RWPE2 (cell line): ENCODE results near the gene OR2J2.
"Not testable (repeated sequence)": the region's sequence is repeated elsewhere in the genome, so short reads cannot be mapped to it uniquely, and the experiment has no call there.

Experiments
- ATAC-seq: fragments of 200-7000 bp; cut with Tn5 transposase; 3 replicates; pipeline ENCODE4 v1.9.1; 2021; ENCODE audit warnings: low read depth
- DNase-seq: peaks from one replicate; pipeline ENCODE4 v3.0.0-alpha.2; 2020; ENCODE audit warnings: low spot score
- H3K27ac ChIP-seq: fragments of 450-650 bp; 2 replicates; pipeline ENCODE4 v1.5.1; 2017; ENCODE audit warnings: mild to moderate bottlenecking; ENCODE audit not compliant: poor library complexity, severe bottlenecking
- H3K27me3 ChIP-seq: fragments of 250-450 bp; sonication (Bioruptor Pico); 2 replicates; pipeline ENCODE4 v1.5.1; 2021; ENCODE audit warnings: mild to moderate bottlenecking, moderate library complexity; ENCODE audit not compliant: insufficient read depth, poor library complexity, severe bottlenecking
- H3K36me3 ChIP-seq: fragments of 250-450 bp; sonication (Bioruptor Pico); 2 replicates; pipeline ENCODE4 v1.5.1; 2020; ENCODE audit warnings: low read depth, mild to moderate bottlenecking, moderate library complexity
- H3K4me1 ChIP-seq: fragments of 250-450 bp; sonication (Bioruptor Pico); 2 replicates; pipeline ENCODE4 v1.5.1; 2021; ENCODE audit warnings: mild to moderate bottlenecking, moderate library complexity; ENCODE audit not compliant: insufficient read depth, poor library complexity, severe bottlenecking
- H3K4me3 ChIP-seq: fragments of 250-450 bp; sonication (Bioruptor Pico); 2 replicates; pipeline ENCODE4 v1.5.1; 2021; ENCODE audit warnings: mild to moderate bottlenecking, moderate library complexity; ENCODE audit not compliant: severe bottlenecking
- H3K9me3 ChIP-seq: fragments of 250-450 bp; sonication (Bioruptor Pico); 2 replicates; pipeline ENCODE4 v1.5.1; 2021; ENCODE audit warnings: mild to moderate bottlenecking, moderate library complexity; ENCODE audit not compliant: severe bottlenecking
- TF ChIP-seq, protein P1 (sequence below): fragments of 450-650 bp; IDR thresholded peaks from one replicate; pipeline ENCODE4 v1.5.1; 2017; ENCODE audit warnings: mild to moderate bottlenecking, moderate library complexity; ENCODE audit not compliant: poor library complexity, severe bottlenecking

OR2J2 gene

DNA sequence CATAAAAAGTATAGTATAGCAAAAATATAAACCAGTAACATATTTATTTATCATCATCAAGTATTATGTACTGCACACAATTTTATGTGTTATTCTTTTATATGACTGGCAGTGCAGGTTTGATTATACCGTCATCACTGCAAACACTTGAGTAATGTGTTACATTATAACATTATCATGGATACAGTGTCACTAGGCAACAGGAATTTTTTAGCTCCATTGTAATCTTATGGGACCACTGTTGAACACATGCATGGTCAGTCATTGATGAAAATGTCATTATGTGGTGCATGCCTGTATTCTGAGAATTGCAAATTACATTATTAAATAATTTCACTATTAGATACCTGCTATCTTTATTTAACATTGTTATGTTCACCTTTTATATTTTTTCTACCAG, 29.1 kb upstream of the OR2J2 start:
- H3K4me1 ChIP-seq, result no peaks in the 10 kb centered on the region
- H3K27ac ChIP-seq, result no peak overlapping the region
- ATAC-seq (no peak), DNase-seq (no peak)
- H3K4me3 ChIP-seq, result no peak overlapping the region
- no peaks in the 10 kb centered on the region for H3K9me3 ChIP-seq
- no peaks in the 10 kb centered on the region for H3K36me3 ChIP-seq
- peaks cover under 1% of the 10 kb centered on the region for H3K27me3 ChIP-seq
- TF ChIP-seq, protein P1, sequence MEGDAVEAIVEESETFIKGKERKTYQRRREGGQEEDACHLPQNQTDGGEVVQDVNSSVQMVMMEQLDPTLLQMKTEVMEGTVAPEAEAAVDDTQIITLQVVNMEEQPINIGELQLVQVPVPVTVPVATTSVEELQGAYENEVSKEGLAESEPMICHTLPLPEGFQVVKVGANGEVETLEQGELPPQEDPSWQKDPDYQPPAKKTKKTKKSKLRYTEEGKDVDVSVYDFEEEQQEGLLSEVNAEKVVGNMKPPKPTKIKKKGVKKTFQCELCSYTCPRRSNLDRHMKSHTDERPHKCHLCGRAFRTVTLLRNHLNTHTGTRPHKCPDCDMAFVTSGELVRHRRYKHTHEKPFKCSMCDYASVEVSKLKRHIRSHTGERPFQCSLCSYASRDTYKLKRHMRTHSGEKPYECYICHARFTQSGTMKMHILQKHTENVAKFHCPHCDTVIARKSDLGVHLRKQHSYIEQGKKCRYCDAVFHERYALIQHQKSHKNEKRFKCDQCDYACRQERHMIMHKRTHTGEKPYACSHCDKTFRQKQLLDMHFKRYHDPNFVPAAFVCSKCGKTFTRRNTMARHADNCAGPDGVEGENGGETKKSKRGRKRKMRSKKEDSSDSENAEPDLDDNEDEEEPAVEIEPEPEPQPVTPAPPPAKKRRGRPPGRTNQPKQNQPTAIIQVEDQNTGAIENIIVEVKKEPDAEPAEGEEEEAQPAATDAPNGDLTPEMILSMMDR, result no peak

DNA sequence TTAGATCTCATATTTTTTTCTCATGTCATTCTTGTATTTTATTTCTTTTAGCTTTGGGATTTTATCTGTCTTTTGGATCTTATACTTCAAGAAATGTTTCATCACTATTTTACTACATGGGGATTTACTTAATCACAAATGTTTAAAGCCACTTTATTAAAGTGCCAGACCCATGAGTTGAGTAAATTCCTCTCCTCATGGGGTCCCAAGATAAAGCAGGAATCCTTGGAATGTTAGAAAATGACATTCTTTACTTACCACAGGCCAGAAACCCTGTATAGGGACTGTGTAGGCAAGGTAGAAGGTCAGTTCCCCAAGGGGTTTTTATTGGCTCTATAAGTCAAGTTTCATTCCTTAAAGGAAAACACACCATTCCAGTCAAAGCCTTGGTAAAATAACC, 28.4 kb upstream of the OR2J2 start:
- Histone ChIP-seq H3K4me3 (no peak overlapping the region), H3K4me1 (no peaks in the 10 kb centered on the region), H3K9me3 (no peaks in the 10 kb centered on the region), H3K36me3 (no peaks in the 10 kb centered on the region), H3K27me3 (no peaks in the 10 kb centered on the region), H3K27ac (no peak overlapping the region)
- DNase-seq, result no peak
- ATAC-seq, result no peak
- TF ChIP-seq, protein P1, result no peak

DNA sequence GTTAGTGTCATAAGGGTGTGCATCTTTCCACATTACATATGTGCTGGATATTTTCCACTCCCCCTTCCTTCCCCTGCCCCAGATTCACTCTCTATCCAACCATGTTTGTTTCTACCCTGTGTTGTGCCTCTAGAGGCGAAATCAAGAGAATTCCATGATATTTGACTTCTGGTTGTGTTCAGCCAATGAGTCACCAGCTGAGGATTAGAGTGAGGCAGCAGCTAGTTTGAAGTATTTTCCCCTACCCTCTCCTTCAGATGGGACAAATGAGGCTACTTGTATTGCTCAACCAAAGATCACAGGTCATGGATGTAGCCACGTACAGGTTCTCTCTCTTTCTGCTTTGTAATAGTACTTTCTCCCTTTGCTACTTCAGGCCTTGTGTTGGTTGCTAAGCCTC, 24.5 kb upstream of the OR2J2 start:
- no peak for DNase-seq
- no peaks in the 10 kb centered on the region for H3K9me3 ChIP-seq
- H3K27ac ChIP-seq, result no peak overlapping the region
- TF ChIP-seq, protein P1, result no peak
- H3K4me1 ChIP-seq, result no peaks in the 10 kb centered on the region
- H3K36me3 ChIP-seq, result no peaks in the 10 kb centered on the region
- H3K27me3 ChIP-seq, result no peaks in the 10 kb centered on the region
- no peak overlapping the region for H3K4me3 ChIP-seq
- no peak for ATAC-seq

DNA sequence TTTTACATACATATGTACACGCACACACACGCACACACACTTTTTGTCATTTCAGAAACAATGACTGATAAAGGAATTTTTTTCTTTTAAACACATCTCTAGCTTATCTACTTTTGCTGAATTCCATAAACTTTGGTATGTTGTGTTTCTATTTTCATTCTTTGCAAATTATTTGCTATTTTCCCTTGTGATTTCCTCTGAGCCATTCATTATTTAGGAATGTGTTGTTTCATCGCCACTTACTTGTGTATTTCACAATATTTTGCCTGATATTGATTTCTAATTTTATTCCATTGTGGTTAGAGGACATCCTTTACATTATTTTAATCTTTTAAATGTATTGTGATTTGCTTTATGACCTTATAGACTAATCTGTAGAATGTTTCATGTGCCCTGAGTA, 23.6 kb upstream of the OR2J2 start:
- DNase-seq (no peak), ATAC-seq (no peak)
- Histone ChIP-seq H3K27me3 (no peaks in the 10 kb centered on the region), H3K27ac (no peak overlapping the region), H3K4me1 (no peaks in the 10 kb centered on the region), H3K36me3 (no peaks in the 10 kb centered on the region), H3K9me3 (no peaks in the 10 kb centered on the region), H3K4me3 (no peak overlapping the region)
- TF ChIP-seq, protein P1, result no peak

DNA sequence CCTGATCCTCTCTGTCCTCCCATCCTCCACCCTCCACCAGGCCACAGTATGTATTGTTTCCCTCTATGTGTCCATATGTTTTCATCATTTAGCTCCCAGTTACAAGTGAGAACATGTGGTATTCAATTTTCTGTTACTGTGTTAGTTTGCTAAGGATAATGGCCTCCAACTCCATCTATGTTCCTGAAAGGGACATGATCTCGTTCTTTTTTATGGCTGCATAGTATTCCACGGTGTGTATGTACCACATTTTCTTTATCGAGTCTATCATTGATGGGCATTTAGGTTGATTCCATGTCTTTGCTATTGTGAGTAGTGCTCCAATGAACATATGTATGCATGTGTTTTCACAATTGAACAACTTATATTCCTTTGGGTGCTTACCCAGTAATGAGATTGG, 21.3 kb upstream of the OR2J2 start:
- not testable (repeated sequence) for DNase-seq, H3K36me3 ChIP-seq, H3K9me3 ChIP-seq, H3K4me1 ChIP-seq, H3K4me3 ChIP-seq, H3K27me3 ChIP-seq, H3K27ac ChIP-seq, ATAC-seq
